HPDE6-E6E7 (cell line): ENCODE results near the gene PLK5.
"Not testable (repeated sequence)": the region's sequence is repeated elsewhere in the genome, so short reads cannot be mapped to it uniquely, and the experiment has no call there.

Experiments used
- DNase-seq: peaks from one replicate; pipeline ENCODE4 v3.0.0; 2011; ENCODE audit warnings: missing footprints; ENCODE audit errors: extremely low spot score

Gene PLK5

GRCh38 chr19:1525343-1525742, 1.5 kb downstream of the PLK5 start:
- no peak for DNase-seq

GRCh38 chr19:1526066-1526778, 2.3 kb downstream of the PLK5 start:
- DNase-seq = no peak

- no peak for DNase-seq
Measured at GRCh38 chr19:1526979-1527649, 3.2 kb downstream of the PLK5 start.

GRCh38 chr19:1527650-1528309, 3.9 kb downstream of the PLK5 start:
- DNase-seq = no peak

- no peak for DNase-seq
Measured at GRCh38 chr19:1528596-1529429, 4.9 kb downstream of the PLK5 start.

- no peak for DNase-seq
Measured at GRCh38 chr19:1529430-1529816, 5.5 kb downstream of the PLK5 start.

GRCh38 chr19:1530856-1531255, 7.0 kb downstream of the PLK5 start:
- not testable (repeated sequence) for DNase-seq

- no peak for DNase-seq
Measured at GRCh38 chr19:1531587-1531986, 7.7 kb downstream of the PLK5 start.

- no peak for DNase-seq
Measured at GRCh38 chr19:1532003-1532402, 8.1 kb downstream of the PLK5 start.

GRCh38 chr19:1533510-1534150, 9.8 kb downstream of the PLK5 start:
- DNase-seq = no peak

GRCh38 chr19:1534972-1535371, 11.1 kb downstream of the PLK5 start:
- no peak for DNase-seq

GRCh38 chr19:1535699-1536098, 11.8 kb downstream of the PLK5 start:
- not testable (repeated sequence) for DNase-seq

- DNase-seq = no peak
Measured at GRCh38 chr19:1538978-1539377, 15.1 kb downstream of the PLK5 start.

GRCh38 chr19:1539749-1540148, 15.9 kb downstream of the PLK5 start:
- not testable (repeated sequence) for DNase-seq

- no peak for DNase-seq
Measured at GRCh38 chr19:1540365-1540925, 16.6 kb downstream of the PLK5 start.

GRCh38 chr19:1549332-1549945, 25.6 kb downstream of the PLK5 start:
- DNase-seq = no peak

GRCh38 chr19:1551068-1552040, 27.5 kb downstream of the PLK5 start:
- DNase-seq = no peak

- no peak for DNase-seq
Measured at GRCh38 chr19:1553415-1553814, 29.5 kb downstream of the PLK5 start.

- no peak for DNase-seq
Measured at GRCh38 chr19:1554968-1555367, 31.1 kb downstream of the PLK5 start.
